HUDEP-2 (cell line): ENCODE data around the gene UBE2O.
"Not testable (repeated sequence)": the region's sequence is repeated elsewhere in the genome, so short reads cannot be mapped to it uniquely, and the experiment has no call there.

Experiments
- DNase-seq, 76 experiments: peaks; one replicate each; lab custom pipeline; 2025; ENCODE audit not compliant: unreplicated experiment in 76 of 76; lab: John Stamatoyannopoulos, UW

Gene UBE2O

GRCh38 chr17:76356803-76357456 lies 96.0 kb downstream of the UBE2O start:
- DNase-seq = peak in 1 of 76 experiments; percentile 3

- peak in 74 of 76 experiments; percentile 38 to 93 (median 76) for DNase-seq
These were observed 98.1 kb downstream of the UBE2O start for GRCh38 chr17:76354747-76355310.

GRCh38 chr17:76354317-76354729 lies 98.6 kb downstream of the UBE2O start:
- peak in 3 of 76 experiments; percentile 37 to 50 (median 41) for DNase-seq

GRCh38 chr17:76353599-76354316 lies 99.2 kb downstream of the UBE2O start, which contains the start of gene PRPSAP1:
PRPSAP1 (minus strand) TSS chr17:76353916; CDS start chr17:76353703, 213 bp downstream.
- DNase-seq = peak in 75 of 76 experiments; percentile 38 to 98 (median 79)

DNA sequence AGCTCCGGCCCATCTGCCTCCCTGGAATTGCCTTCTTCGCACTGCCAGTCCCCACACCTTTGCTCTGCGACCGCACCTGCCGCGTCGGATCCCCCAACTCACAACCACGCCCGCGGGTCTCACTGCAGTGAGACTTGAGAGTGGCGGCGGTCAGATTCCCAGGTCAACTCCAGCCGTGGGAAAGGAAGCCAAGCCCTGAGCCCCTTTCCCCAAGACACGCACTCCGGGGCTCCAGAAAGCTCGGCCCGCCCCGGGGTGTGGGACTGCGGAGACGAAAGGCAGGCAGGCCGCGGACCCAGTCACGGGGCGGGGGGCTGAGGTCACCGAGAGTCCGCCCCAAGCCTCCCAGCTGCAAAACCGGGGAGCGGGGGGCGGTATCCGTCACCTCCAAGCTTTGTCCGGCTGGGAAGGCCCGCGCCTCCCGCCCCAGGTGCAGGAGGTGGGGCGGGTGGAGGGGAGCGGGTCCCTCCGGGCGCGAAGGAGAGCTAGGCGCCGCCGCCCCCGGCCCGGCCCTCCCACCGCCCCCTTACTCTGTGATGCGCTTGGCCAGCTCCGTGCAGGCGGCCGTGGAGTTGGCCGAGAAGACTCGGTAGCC lies 99.9 kb downstream of the UBE2O start:
- peak in 5 of 76 experiments; percentile 9 to 45 (median 14) for DNase-seq

DNA sequence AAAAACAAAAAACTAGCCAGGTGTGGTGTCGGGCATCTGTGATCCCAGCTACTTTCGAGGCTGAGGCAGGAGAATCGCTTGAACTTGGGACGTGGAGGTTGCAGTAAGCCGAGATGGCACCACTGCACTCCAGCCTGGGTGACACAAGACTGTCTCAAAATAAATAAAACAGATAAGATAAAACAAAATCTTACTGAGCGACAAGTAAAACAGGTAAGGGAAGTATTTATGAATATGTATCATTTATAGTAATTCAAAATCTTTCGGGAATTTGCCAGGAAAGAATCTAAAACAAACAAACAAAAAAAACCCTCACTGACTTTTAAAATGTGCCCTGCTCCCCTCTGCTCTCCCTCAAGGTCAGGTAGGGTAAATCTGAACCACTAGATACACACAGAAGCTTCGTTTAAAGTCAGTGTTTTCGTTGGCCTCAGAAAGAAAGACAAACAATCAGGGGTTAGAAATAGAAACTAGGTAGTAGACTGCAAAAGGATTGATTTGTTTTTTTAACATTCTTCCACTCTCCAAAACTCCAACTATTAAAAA lies 101.4 kb downstream of the UBE2O start:
- no peak for DNase-seq

GRCh38 chr17:76350463-76350862 lies 102.5 kb downstream of the UBE2O start:
- no peak for DNase-seq

DNA sequence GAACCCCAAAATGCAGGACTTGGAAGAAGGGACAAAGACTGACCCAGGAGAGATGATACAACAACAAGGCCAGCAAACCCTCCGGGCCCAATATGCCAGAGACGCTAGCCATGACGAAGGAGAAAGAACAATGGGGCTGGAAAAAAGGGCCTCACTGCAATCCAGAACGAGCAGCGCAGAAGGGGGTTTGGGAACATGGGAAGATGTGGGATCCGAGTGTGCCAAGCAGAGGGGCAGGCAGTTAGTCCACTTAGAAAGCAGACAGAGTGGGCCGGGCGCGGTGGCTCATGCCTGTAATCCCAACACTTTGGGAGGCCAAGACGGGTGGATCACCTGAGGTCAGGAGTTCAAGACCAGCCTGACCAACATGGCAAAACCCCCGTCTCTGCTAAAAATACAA lies 106.0 kb downstream of the UBE2O start:
- not testable (repeated sequence) for DNase-seq

GRCh38 chr17:76345377-76345974 lies 107.5 kb downstream of the UBE2O start:
- DNase-seq = no peak

- no peak for DNase-seq
These were observed 109.8 kb downstream of the UBE2O start for GRCh38 chr17:76343106-76343505.

DNA sequence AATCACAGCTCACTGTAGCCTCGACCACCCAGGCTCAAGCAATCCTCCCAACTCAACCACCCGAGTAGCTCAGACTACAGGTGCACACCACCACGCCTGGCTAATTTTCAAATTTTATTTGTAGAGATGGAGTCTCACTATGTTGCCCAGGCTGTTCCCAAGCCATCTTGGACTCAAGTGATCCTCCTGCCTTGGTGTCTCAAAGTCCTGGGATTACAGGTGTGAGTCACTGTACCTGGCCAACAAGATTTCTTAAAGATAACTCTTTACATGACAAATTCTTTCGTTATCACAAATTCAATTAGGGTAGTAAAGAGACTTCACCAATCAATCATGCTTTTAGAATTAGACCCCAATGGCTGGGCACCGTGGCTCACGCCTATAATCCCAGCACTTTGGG lies 111.7 kb downstream of the UBE2O start:
- DNase-seq = no peak
